Stomach (tissue), 4 donors: ENCODE data around the gene FBXO34.

Experiments
- CTCF ChIP-seq, 7 experiments: fragments of 450-650 bp in 4 of 7; fragments of 200-600 bp in 3 of 7; sonication (generic) in 3 of 7; IDR thresholded peaks; one replicate each; pipeline ENCODE4 v1.5.1; 2016 to 2019; ENCODE audit warnings: antibody characterized with exemption in 7 of 7, control low read depth in 2 of 7, mild to moderate bottlenecking in 1 of 7
- EP300 ChIP-seq: sonication (generic); formaldehyde crosslinking; IDR thresholded peaks from one replicate; pipeline ENCODE4 v1.6.1; 2017; ENCODE audit warnings: antibody characterized with exemption
- POLR2A ChIP-seq, 4 donors: fragments of 450-650 bp; IDR thresholded peaks; one replicate each; pipeline ENCODE4 v1.6.1; 2016; ENCODE audit warnings: antibody characterized with exemption in 4 of 4, control low read depth in 2 of 4, mild to moderate bottlenecking in 1 of 4, moderate library complexity in 1 of 4
- POLR2AphosphoS5 ChIP-seq, 3 donors: sonication (generic); formaldehyde crosslinking; IDR thresholded peaks; one replicate each; pipeline ENCODE4 v1.6.1; 2016; ENCODE audit warnings: antibody characterized with exemption in 3 of 3

GRCh38 chr14:55301437-55302121 is 30.4 kb downstream of the FBXO34 start:
- no peak for TF ChIP-seq EP300
- no peak for TF ChIP-seq CTCF (IDR thresholded peaks at IDR 0.05)
- no peak for TF ChIP-seq POLR2AphosphoS5 (IDR thresholded peaks at IDR 0.05)
- TF ChIP-seq POLR2A (IDR thresholded peaks at IDR 0.05), result no peak
